Breast epithelium (tissue), 4 donors: ENCODE data around the gene SLC39A1. TPM values are rescaled to one million over a fixed set of nuclear protein-coding genes. Genes with fewer than 3 reads are reported as not detected.
"Not testable (repeated sequence)": the region's sequence is repeated elsewhere in the genome, so short reads cannot be mapped to it uniquely, and the experiment has no call there.

ENCODE experiments used
- DNase-seq, 2 donors: peaks; one replicate each; pipeline ENCODE4 v3.0.0-alpha.2; 2019; ENCODE audit warnings: low spot score in 2 of 2
- H3K27ac ChIP-seq, 2 donors: fragments of 200-600 bp; sonication (generic) in 1 of 2; one replicate each; pipeline ENCODE4 v1.5.1; 2016 to 2019; ENCODE audit warnings: mild to moderate bottlenecking in 1 of 2
- H3K27me3 ChIP-seq, 2 donors: fragments of 200-600 bp; sonication (generic) in 1 of 2; one replicate each; pipeline versions ENCODE4 v1.5.1 to v1.6.0; 2017 to 2019; ENCODE audit warnings: control low read depth in 1 of 2, mild to moderate bottlenecking in 1 of 2
- H3K36me3 ChIP-seq: fragments of 200-600 bp; one replicate; pipeline ENCODE4 v1.5.1; 2019
- H3K4me1 ChIP-seq, 2 donors: fragments of 200-600 bp; sonication (generic); one replicate each; pipeline ENCODE4 v1.5.1; 2016 to 2019; ENCODE audit warnings: control low read depth in 1 of 2
- H3K4me3 ChIP-seq, 3 donors: fragments of 200-600 bp; sonication (generic); 1 replicate in 2 of 3; 2 replicates in 1 of 3; pipeline ENCODE4 v1.5.1; 2016 to 2019; ENCODE audit warnings: mild to moderate bottlenecking in 3 of 3, moderate library complexity in 2 of 3
- H3K9me3 ChIP-seq, 2 donors: fragments of 200-600 bp; sonication (generic) in 1 of 2; one replicate each; pipeline ENCODE4 v1.5.1; 2016 to 2019; ENCODE audit warnings: control low read depth in 1 of 2
- CTCF ChIP-seq, 3 donors: fragments of 450-650 bp; IDR thresholded peaks; one replicate each; pipeline ENCODE4 v1.5.1; 2016 to 2017; ENCODE audit warnings: antibody characterized with exemption in 3 of 3, mild to moderate bottlenecking in 3 of 3, moderate library complexity in 3 of 3
- POLR2A ChIP-seq: fragments of 450-650 bp; IDR thresholded peaks from one replicate; pipeline ENCODE4 v1.6.1; 2016; ENCODE audit warnings: antibody characterized with exemption, mild to moderate bottlenecking, moderate library complexity
- POLR2AphosphoS5 ChIP-seq, 3 donors: sonication (generic); formaldehyde crosslinking; IDR thresholded peaks; one replicate each; pipeline ENCODE4 v1.6.1; 2017; ENCODE audit warnings: antibody characterized with exemption in 3 of 3
- intact Hi-C: fragments of 100-400 bp; cut with DNase I; formaldehyde crosslinking; loops from one replicate; pipeline ENCODE4 v1.15.1; 2023; ENCODE audit warnings: low total_unique reads
- total RNA-seq, 3 donors: library from RNA; depleted of rRNA; stranded (reverse); fragments of >200 nt; gene quantifications; one replicate each; pipeline ENCODE4 v1.1.0, GENCODE V29; 2016

Gene SLC39A1
- 100 to 1,000 TPM; 102 to 119 (median 111) TPM for total RNA-seq

- Histone ChIP-seq H3K27me3 (no peaks in the 10 kb centered on the region), H3K27ac (peak within 1 kb of the TSS; percentile 95 to 98), H3K4me1 (peaks cover 0 to 14% of the 10 kb centered on the region in 2 donors), H3K4me3 (peak within 1 kb of the TSS; percentile 59 to 85 (median 63)), H3K9me3 (no peaks in the 10 kb centered on the region), H3K36me3 (no peaks in the 10 kb centered on the region)
- peak; percentile 46 for TF ChIP-seq POLR2A
- peak; percentile 56 to 70 (median 58) for TF ChIP-seq POLR2AphosphoS5 (IDR thresholded peaks at IDR 0.05)
- peak in 1 of 3 donors; percentile 7 for TF ChIP-seq CTCF (IDR thresholded peaks at IDR 0.05)
- intact Hi-C loops: no loop called here
- peak; percentile 99 for DNase-seq
These were observed at the start of gene SLC39A1 for GRCh38 chr1:153963030-153963849. SLC39A1 (minus strand) TSS chr1:153963537; CDS start chr1:153962715, 822 bp downstream.

- DNase-seq, H3K4me1 ChIP-seq, H3K9me3 ChIP-seq, H3K27me3 ChIP-seq, H3K27ac ChIP-seq, H3K4me3 ChIP-seq, intact Hi-C loops, H3K36me3 ChIP-seq: not testable (repeated sequence)
These were observed 49.2 kb upstream of the SLC39A1 start for GRCh38 chr1:154012543-154012942.

GRCh38 chr1:154012129-154012528, 48.8 kb upstream of the SLC39A1 start:
- no peak for TF ChIP-seq CTCF (IDR thresholded peaks at IDR 0.05)
- Histone ChIP-seq H3K27ac (no peak overlapping the region), H3K36me3 (no peaks in the 10 kb centered on the region), H3K27me3 (no peaks in the 10 kb centered on the region), H3K9me3 (no peaks in the 10 kb centered on the region), H3K4me3 (no peak overlapping the region), H3K4me1 (no peaks in the 10 kb centered on the region)
- intact Hi-C loops: no loop called here
- DNase-seq: no peak

DNA sequence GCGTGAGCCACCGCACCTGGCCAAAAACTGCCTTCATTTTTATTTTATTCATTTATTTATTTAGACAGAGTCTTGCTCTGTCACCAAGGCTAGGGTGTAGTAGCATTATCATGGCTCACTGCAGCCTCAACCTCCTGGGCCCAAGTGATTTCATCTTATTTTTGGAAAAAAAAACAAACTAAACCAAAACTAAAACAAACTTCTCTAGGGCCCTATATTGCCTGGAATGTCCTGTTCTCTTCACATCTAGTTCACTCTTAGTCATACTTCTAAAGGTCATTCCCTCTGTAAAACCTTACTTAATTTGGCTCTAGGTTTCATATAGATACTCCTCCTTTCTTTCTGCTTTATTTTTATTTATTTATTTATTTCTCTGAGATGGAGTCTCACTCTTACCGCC, 42.8 kb upstream of the SLC39A1 start:
- H3K27ac ChIP-seq: no peak overlapping the region
- TF ChIP-seq CTCF (IDR thresholded peaks at IDR 0.05) (no peak), POLR2AphosphoS5 (IDR thresholded peaks at IDR 0.05) (no peak), POLR2A (no peak)
- H3K27me3 ChIP-seq: no peaks in the 10 kb centered on the region
- no peak overlapping the region for H3K4me3 ChIP-seq
- no peak for DNase-seq
- H3K4me1 ChIP-seq: no peaks in the 10 kb centered on the region
- intact Hi-C loops: no loop called here
- H3K9me3 ChIP-seq: no peaks in the 10 kb centered on the region
- no peaks in the 10 kb centered on the region for H3K36me3 ChIP-seq

GRCh38 chr1:154000420-154000819, 37.1 kb upstream of the SLC39A1 start:
- no peak overlapping the region for H3K4me3 ChIP-seq
- no peaks in the 10 kb centered on the region for H3K9me3 ChIP-seq
- H3K27me3 ChIP-seq: no peaks in the 10 kb centered on the region
- H3K4me1 ChIP-seq: no peaks in the 10 kb centered on the region
- DNase-seq: no peak
- no peak overlapping the region for H3K27ac ChIP-seq
- intact Hi-C loops: no loop called here
- H3K36me3 ChIP-seq: no peaks in the 10 kb centered on the region
- TF ChIP-seq CTCF (IDR thresholded peaks at IDR 0.05): no peak

DNA sequence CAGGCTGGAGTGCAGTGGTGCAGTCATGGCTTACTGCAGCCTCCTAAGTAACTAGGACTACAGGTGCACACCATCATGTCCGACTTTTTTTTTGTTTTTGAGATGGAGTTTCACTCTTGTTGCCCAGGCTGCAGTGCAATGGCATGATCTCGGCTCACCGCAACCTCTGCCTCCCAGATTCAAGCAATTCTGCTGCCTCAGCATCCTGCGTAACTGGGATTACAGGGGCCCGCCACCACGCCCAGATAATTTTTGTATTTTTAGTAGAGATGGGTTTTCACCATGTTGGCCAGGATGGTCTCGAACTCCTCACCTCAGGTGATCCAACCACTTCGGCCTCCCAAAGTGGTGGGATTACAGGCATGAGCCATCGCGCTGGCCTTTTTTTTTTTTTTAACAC, 33.5 kb upstream of the SLC39A1 start:
- H3K9me3 ChIP-seq, H3K36me3 ChIP-seq, H3K4me1 ChIP-seq, H3K4me3 ChIP-seq, intact Hi-C loops, H3K27me3 ChIP-seq, DNase-seq, H3K27ac ChIP-seq: not testable (repeated sequence)
